Superior temporal gyrus (tissue), 1 donor: ENCODE measurements around the gene ZNF274.
A peak's percentile ranks its signal among the peaks of the same experiment; 100 is the strongest.
"Not testable (repeated sequence)": the region's sequence is repeated elsewhere in the genome, so short reads cannot be mapped to it uniquely, and the experiment has no call there.

Source experiments
- DNase-seq: peaks from one replicate; pipeline ENCODE4 v3.0.0-alpha.2; 2016; ENCODE audit errors: extremely low spot score

The ZNF274 gene

DNA sequence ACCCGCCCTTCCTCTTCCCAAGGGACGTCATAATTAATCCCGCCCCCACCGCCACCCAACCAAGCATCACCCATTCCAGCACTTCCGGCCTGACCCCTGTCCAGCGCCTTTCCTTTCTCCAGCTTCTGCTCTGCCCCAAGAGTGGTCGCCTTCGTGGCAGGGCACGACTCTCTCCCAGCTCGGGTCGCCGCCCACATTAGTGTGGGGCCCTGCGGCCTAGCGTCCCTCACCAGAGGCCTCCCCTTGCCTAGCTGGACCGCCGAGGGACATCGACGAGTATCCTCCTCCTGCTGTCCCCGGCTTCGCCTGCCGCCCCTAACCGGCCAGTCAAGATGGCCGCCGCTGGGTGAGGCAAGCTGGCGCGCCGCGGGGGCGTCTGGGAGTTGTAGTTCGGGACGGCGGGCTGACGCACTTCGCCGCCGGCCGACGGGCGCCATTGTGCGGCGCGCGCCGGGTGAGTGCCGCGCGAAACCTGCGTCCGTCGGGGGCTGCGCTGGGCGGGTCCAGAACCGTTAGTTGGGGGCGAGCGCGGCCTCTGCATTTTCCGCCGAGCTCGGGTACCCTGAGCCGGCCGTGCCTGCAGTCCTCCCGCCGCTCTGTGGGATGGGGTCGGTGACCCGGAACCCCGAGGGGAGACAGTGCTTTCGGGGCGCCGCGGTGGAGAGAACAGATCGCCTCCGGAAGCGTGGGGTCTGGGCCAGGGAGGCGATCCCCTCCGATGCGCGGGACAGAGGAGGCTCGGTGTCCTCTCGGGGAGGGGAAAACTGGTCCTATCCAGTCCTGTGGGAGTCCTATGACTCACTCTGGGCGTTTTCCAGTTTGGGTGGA is at the start of gene ZNF274:
ZNF274 (plus strand) TSS at position 73 of the 828 bp plus-strand sequence. CDS start 905 bp downstream, outside the sequence.
- DNase-seq: peak; percentile 83

DNA sequence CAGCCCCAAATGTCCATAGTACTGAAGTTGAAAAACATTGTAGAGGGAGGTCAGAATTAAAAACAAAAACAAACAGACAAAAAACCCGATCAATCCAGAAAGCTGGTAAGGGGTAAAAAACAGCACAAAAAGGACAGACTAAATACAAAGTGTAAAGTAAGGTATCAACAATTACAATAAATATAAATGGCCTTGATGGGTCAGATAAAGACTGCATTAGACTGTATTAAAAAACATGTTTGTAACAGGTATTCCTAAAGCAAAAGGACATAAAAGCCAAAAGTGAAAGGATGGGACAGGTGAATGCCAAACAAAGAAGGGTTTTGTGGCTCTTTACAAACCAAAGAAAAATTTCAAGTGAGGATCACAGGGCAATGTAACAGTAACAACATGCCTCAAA is 48.6 kb upstream of the ZNF274 start:
- DNase-seq: no peak

DNA sequence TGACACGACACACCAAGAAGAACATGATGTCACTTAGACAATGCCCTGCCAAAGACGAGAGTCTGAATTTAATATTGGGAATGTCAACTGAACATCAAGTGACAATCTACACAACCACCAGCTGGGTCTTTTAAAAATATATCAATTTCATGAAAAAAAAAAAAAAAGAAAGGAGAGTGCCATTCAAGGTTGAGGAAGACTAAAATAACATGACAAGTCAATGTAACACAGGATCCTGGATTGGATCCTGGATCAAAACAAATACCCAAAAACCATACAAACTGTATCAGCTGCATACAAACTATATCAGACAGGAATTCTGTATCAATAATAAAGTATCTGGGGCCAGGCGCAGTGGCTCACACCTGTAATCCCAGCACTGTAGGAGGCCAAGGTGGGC is 37.0 kb upstream of the ZNF274 start:
- DNase-seq: no peak

DNA sequence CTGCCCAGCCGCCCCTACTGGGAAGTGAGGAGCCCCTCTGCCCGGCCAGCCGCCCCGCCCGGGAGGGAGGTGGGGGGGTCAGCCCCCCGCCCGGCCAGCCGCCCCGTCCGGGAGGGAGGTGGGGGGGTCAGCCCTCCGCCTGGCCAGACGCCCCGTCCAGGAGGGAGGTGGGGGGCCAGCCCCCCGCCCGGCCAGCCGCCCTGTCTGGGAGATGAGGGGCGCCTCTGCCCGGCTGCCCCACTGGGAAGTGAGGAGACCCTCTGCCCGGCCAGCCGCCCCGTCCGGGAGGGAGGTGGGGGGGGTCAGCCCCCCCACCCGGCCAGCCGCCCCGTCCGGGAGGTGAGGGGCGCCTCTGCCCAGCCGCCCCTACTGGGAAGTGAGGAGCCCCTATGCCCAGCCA is 35.4 kb upstream of the ZNF274 start:
- DNase-seq: not testable (repeated sequence)

DNA sequence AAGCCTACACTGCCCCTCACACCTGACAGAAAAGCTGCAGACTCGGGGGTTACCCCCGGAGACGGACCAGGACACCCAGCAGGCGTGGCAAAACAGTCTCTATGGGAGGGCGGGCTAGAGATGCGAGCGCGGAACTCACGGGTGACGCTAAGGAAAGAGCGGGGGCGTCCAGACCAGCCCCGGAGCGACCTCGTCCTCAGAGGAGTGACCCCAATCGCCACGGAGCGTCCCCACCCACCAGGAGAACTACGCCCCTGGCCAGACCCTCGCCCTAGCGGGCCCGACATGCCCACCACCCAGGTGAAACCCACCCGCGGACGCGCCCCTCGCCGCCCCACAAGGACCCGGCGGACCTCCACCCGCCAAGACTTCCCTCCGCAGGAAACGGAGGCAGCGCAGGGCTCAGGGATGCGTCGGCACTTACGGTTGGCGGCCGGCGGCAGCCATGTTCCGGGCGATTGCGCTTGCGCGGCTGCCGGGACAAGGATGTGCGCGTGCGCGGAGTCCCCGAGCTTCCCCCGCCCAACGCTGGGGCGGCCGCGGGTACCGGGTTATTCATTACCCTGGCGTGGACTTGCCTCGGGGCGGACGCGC is 32.4 kb upstream of the ZNF274 start, which contains the start of gene ZNF329:
ZNF329 (minus strand) TSS at position 462 of the 594 bp plus-strand sequence. CDS start 21,286 bp downstream, outside the sequence.
- peak; percentile 86 for DNase-seq

DNA sequence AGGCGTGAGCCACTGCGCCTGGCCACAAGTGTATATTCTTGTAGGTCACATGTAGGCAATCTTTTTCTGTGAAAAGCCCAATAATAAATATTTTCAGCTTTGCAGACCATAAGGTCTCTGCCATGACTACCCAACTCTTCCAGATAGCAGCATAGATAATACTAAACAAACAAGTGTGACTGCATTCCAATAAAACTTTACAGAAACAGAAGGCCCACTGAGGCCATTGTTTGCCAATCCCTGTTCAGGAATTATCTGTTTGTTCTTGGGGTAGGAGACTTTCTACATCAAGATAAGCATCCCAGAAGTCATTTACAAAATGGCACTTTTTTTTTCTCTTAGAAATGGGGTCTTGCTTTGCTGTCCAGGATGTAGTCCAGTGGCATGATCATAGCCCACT is 29.5 kb upstream of the ZNF274 start:
- DNase-seq: no peak

DNA sequence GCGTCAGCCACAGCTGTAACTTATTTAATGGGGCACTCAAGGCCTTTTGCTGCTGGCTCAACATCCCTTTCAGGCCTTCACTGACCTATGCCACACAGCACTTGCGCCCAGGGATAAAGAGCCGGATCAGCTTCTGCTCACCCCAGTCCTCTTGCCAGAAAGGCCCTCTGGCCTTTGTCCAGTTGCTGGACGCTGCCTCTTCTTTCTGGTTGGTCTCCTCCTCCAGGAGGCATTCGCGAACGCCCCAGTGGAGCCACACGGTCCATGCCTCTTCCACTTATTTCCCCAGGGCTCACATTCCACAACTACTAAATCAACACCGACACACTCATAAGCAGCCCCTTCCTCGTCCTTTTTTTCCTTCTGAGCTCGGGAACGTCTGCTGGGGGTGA is 28.6 kb upstream of the ZNF274 start:
- no peak for DNase-seq

DNA sequence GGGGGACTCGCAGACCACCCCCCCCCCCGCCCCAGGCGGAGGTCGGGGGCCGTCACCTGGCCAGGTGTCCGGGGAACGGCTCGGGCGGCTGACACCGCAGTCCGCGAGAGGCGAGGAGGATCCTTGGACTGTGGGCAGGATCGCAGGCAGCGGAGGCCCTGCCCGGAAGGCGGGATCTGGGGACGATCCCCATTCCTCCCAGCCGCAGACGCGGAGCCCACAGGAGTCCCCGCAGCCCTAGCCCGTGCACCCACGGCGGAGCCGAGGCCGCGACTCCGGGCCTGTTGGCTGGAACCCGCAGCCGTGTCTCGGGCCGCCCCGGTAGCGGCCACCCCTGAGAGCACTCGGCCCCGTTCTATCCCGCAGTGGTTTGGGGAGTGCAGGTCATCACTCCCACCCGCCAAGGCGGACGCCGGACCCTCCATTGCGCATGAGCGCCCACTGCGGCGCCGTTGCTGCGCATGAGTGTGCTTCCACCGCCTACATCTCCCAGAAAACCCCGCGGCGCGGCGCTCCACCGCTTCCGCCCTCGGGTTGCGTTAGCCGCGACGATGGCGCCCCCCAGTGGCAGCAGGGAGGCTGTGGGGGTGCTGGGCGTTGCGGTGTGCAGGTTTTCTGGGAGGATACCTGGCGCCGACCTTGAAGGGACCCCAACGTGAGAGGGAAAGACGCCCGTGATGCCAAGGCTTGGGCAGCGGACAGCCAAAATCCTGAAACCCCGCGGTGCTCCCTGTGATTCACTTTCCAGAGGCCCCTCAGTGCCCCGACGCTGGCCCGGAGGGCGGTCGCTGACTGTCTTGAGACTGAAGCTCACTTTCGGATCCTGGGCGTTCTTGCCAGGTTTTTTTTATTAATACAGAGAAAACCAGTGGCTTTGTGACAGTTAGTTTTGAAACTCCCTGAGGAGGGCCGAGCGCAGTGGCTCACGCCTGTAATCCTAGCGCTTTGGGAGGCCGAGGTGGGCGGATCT is 27.9 kb upstream of the ZNF274 start:
- DNase-seq: peak; percentile 96

DNA sequence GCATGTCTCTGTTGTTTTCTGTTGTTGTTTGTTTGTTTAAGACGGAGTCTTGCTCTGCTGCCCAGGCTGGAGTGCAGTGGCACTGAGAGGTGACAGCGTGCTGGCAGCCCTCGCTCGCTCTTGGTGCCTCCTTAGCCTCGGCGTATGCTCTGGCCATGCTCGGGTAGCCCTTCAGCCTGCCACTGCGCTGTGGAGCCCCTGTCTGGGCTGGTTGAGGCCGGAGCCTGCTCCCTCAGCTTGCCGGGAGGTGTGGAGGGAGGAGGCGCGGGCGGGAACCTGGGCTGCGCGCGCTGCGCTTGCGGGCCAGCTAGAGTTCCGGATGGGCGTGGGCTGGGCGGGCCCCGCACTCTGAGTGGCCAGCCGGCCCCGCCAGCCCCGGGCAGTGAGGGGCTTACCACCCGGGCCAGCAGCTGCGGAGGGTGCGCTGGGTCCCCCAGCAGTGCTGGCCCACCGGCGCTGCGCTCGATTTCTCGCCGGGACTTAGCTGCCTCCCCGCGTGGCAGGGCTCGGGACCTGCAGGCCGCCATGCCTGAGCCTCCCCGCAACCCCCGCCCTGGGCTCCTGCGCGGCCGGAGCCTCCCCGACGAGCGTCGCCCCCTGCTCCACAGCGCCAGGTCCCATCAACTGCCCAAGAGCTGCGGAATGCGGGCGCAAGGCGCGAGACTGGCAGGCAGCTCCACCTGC is 25.7 kb upstream of the ZNF274 start:
- no peak for DNase-seq

DNA sequence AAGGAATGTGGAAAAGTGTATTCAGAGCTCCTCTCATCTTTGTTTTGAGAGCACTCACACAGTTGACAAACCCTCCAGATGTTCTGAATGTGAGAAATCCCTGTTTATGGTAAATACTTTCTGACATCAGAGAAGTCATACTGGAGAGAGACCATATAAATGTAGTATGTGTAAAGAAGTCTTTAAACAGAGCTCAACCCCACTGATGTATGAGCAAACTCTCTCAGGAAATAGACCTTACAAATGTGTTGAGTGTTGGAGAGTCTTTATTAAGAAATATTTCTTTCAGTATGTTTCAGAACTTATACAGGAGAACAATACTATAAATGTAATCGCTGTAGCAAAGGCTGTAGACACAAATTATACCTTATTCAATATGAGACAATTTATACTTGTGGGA is 16.6 kb upstream of the ZNF274 start:
- no peak for DNase-seq

DNA sequence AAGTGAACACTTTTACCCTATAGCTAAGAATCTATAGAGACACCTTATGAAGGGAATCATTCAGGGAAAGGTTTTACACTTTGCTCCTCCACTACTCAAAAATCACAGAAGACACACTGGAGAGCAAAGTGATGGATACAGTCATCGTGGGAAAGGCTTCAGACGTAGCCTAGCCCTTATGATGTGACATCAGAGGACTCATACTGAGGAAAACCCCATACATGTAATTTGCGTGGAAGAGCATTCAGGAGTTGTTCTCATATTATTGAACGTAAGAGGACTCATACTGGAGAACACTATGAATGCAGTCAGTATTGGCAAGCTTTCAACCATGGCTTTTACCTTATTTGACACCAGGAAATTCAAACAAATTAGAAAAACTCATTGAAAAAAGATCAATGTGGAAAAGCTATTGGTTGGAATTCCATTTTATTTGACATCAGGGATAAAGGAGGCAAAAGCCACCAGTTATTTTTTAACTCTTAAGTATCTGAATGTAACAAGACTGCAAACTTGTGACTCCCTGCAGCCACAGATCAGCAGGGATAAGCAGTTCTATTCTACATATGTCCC is 16.1 kb upstream of the ZNF274 start:
- DNase-seq: no peak

DNA sequence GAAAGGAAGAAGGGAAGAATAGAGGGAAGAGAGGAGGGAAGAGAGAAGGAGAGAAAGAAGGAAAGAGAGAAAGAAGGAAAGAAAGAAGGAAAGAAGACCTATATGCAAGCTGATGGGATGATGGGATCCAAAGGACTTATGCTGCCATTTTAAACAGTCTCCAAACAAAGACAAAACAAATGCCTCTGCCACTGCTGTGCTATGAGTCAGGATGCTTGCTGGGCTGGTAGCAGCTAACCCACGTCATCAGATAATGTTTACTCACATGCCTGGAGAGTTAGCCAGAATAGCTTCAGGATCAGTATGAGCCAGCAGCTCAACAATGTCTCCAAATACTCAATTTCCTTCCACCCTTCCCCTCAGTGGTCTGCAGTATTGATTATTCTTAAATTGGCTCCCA is 12.0 kb upstream of the ZNF274 start:
- no peak for DNase-seq

DNA sequence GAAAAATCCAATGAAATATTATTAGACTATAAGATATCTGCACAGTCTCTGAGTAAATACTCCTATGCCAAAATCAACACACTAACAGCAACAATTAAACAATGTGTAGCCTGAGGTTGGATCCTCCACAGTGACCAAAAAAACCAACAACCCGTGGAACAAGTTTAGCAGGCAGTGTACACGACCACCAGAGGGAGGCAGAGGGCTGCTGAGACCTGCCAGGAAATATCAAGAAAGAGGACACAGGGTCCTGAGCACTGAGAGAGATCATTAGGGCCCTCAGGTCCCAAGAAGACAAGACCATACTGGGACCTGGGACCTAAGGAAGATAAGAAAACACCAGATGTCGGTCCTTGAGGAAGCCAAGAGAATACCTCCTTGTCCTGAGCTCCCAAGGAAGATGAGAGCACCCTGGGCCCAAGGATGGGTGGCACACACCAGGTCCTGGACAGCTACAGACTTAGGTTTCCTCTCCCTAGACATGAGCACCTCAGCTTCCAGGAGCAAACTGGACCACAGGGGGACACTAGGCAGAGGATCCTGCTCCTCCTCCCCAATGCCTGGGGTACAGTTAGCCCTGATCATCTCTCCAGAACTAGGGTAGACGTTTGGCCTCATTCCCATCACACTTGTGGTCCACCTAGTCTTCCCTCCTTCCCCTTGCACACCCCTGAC is 822 bp upstream of the ZNF274 start:
- DNase-seq: no peak

DNA sequence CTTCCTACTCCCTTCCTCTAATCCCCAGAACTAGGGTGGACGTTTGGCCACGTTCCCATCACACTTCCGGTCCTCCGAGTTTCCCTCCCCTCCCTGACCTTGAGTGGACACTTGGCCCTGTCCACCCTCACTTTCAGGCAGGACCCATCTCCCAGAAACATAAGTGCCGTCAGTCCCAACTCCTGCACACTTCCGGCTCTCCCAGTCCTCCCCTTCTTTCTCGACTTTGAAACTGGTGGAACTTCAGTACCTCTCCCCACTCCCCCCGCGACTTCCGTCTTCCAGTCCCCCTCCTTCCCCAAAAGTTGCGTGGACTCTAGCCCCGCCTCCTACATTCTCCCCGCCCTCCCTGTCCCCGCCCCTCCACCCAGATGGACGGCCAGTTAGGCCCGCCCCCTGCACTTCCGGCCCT is 278 bp upstream of the ZNF274 start:
- DNase-seq: no peak

DNA sequence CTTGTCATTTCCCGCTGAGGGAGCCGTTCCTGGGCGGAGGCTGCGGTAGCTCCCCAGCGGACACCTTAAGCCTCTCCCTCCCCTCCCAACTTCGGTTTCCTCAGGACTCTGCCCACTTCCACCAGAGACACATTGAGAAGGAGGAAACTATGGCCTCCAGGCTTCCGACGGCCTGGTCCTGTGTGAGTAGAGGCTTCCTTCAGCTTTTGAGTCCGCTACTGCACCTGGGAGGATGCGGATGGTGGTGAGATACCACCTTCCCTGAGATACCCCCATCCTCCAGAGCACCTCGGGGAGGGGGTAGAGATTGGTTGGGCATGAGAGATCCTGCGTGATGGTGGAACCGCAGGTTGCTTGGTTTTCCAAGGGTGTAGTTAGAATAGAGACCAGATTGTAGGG is 955 bp downstream of the ZNF274 start:
- DNase-seq: no peak

DNA sequence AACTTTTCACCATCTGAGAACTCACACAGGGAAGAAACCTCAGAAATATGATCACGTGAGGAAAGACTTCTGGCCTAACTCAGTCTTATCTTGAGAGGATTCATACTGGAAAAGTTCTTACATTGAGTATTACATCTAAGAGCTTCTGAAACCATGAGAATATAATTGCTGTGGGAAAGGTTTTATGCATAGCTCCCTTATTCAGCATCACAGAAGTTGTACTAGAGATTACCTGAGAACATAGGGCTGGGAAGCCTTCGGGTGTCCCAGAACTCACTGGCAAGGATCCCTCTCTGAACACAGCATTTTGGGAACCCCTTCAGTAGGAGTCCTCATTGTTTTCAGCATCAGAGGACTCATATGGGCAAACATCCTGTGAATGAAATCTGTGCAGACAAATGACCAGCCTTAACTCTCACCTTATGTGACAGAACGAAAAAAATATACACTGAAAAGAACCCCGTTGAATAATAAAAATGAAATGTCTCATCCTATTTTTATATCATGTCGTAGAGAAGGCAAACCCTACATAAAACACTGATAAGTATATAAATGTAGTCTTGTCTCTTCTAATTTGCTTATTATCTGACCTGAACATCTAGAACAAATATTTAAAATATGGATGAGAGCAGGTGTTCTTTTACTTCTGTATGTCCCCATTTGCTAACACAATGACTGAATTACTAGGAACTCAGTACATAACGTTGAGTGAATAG is 14.2 kb downstream of the ZNF274 start:
- DNase-seq: no peak

DNA sequence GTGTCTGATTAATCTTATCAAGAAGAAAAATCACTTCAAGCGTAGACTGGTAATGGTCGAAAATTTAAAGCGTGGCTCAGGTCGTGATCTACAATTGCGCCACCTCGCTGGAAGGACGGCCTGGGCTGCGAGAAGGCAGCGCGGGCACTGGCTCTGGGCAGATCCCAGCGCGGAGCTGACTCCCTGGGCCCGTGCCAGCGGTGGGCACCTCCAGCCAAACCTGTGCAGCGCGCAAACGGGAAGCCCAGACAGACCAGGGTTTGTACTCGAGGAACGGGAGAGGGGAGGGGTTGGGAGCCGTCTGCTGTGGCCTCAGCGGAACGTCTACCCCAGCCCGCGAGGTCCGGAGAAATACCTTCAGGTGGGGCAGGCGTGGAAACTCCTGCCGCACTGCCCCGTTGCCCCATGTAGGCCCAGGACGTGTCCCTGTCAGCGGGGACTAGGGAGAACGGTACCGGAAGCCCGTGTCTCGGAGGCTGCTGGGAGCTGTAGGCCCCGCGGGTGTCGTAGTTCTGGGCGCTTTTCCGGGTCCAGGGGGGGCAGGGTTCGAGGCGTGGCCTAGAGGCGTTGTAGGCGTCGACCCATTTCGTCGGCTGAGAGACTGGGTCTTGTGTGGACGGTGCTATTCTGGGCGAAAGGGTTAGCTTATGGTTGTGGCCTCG is 21.1 kb downstream of the ZNF274 start:
- DNase-seq: no peak

DNA sequence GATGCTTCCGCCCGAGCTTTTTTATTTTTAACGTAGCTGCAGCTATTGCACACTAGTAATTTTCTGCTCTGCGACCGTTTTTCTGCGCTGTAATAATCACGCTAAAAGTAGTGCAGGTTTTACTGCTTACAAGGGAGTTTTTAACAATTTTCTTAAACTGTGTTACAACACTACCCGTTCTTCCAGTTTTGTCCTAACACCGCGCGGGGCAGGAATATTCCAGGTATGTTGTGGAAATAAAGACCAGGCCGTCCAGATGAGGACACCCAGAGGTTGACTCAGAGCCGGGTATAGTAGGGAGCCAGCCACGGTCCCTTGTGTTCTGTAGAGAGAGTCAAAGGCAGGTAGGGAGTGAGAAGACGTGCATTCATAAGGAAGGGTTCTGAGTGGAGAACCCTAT is 21.7 kb downstream of the ZNF274 start:
- DNase-seq: no peak

DNA sequence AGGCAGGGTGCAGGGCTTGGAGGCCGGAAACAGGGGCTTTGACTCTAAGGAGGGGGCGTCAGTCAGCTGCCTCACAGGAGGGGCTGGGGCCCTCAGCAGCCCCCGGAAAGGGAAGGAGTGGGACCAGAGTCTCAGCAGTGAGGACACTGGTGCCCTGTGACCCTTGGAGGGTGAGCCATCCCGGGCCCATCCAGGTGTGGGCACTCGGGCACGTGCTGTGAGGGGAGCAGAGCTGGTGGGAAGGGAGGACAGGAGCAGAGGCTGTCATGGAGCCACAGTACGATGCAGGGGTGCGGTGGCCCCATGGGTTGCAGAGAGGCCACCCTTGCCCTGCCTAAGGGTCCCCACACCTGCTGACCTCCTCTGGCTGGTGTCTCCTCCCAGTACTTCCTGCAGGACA is 26.7 kb downstream of the ZNF274 start:
- DNase-seq: no peak
